ENCODE results near the gene OSGEP.
"Not testable (repeated sequence)": the region's sequence is repeated elsewhere in the genome, so short reads cannot be mapped to it uniquely, and the experiment has no call there.

- TF ChIP-seq, protein P1, sequence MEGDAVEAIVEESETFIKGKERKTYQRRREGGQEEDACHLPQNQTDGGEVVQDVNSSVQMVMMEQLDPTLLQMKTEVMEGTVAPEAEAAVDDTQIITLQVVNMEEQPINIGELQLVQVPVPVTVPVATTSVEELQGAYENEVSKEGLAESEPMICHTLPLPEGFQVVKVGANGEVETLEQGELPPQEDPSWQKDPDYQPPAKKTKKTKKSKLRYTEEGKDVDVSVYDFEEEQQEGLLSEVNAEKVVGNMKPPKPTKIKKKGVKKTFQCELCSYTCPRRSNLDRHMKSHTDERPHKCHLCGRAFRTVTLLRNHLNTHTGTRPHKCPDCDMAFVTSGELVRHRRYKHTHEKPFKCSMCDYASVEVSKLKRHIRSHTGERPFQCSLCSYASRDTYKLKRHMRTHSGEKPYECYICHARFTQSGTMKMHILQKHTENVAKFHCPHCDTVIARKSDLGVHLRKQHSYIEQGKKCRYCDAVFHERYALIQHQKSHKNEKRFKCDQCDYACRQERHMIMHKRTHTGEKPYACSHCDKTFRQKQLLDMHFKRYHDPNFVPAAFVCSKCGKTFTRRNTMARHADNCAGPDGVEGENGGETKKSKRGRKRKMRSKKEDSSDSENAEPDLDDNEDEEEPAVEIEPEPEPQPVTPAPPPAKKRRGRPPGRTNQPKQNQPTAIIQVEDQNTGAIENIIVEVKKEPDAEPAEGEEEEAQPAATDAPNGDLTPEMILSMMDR (IDR thresholded peaks at IDR 0.05), result not testable (repeated sequence)
- TF ChIP-seq POLR2A (IDR thresholded peaks at IDR 0.05), result not testable (repeated sequence)
These were observed 11.0 kb downstream of the OSGEP start for GRCh38 chr14:20443650-20444049.
